PC-3 (cell line): ENCODE data around the gene ITGB1BP2.

Experiments
- EZH2 ChIP-seq: fragments of 300-600 bp; sonication (generic); IDR thresholded peaks from one replicate; pipeline ENCODE4 v1.6.1; 2017; ENCODE audit warnings: antibody characterized with exemption, mild to moderate bottlenecking, low read length; ENCODE audit not compliant: unreplicated experiment
- EZH2phosphoT487 ChIP-seq: fragments of 300-600 bp; sonication (generic); IDR thresholded peaks from 2 replicates; pipeline ENCODE4 v1.6.1; 2018; ENCODE audit warnings: mild to moderate bottlenecking, antibody characterized with exemption, low read length, borderline replicate concordance
- TF ChIP-seq, protein P1 (sequence below): fragments of 300-600 bp; sonication (generic); conservative IDR thresholded peaks from 2 replicates; pipeline ENCODE4 v1.5.1; 2017; ENCODE audit warnings: antibody characterized with exemption, low read depth, mild to moderate bottlenecking, low read length

DNA sequence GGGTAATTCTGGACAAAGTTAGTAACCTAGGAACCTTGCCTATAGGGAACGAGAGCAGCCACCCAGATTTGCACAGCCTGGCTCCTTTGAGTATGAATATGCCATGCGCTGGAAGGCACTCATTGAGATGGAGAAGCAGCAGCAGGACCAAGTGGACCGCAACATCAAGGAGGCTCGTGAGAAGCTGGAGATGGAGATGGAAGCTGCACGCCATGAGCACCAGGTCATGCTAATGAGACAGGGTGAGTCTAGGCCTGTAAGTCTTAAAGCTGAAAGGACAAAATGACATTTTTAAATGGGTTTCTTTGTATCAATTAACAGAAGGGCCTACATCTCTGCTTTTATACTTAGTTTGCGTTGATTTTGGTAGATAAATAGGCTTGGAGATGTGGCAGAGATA, 4.7 kb upstream of the ITGB1BP2 start:
- no peak for TF ChIP-seq EZH2
- no peak for TF ChIP-seq EZH2phosphoT487
- TF ChIP-seq, protein P1, sequence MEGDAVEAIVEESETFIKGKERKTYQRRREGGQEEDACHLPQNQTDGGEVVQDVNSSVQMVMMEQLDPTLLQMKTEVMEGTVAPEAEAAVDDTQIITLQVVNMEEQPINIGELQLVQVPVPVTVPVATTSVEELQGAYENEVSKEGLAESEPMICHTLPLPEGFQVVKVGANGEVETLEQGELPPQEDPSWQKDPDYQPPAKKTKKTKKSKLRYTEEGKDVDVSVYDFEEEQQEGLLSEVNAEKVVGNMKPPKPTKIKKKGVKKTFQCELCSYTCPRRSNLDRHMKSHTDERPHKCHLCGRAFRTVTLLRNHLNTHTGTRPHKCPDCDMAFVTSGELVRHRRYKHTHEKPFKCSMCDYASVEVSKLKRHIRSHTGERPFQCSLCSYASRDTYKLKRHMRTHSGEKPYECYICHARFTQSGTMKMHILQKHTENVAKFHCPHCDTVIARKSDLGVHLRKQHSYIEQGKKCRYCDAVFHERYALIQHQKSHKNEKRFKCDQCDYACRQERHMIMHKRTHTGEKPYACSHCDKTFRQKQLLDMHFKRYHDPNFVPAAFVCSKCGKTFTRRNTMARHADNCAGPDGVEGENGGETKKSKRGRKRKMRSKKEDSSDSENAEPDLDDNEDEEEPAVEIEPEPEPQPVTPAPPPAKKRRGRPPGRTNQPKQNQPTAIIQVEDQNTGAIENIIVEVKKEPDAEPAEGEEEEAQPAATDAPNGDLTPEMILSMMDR = no peak
